Activated CD8-positive, alpha-beta memory T cell treated with anti-CD3 and anti-CD28 coated beads for 48 hours (primary cell): Measurements from ENCODE around the gene IL26.
"Not testable (repeated sequence)": the region's sequence is repeated elsewhere in the genome, so short reads cannot be mapped to it uniquely, and the experiment has no call there.

Experiments
- DNase-seq, 3 experiments: peaks; one replicate each; pipeline ENCODE4 v3.0.0-alpha.2; 2020; ENCODE audit warnings: low read depth in 2 of 3, low spot score in 2 of 3

The IL26 gene

DNA sequence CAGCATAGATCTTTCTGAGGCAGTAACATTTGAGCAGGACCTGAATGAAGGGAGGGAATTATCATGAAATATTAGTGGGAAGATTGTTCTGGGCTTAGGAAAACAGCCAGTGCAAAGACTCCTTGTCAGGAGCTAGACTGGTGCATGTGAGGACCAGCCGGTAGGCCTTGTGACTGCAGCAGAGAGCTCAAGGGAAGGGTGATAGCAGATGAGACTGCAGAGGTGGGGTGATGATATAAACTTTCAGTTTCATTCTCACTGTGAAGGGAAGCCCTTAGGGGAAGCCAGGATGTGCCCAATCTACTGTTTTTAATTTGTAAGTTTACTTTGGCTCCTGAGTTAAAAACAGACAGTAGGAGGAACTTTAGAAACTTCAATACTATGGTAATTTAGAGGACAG, 15.4 kb upstream of the IL26 start:
- no peak for DNase-seq

GRCh38 chr12:68240079-68240478, 14.5 kb upstream of the IL26 start:
- no peak for DNase-seq

- DNase-seq, result no peak
Measured at GRCh38 chr12:68239309-68239982, 13.8 kb upstream of the IL26 start.

DNA sequence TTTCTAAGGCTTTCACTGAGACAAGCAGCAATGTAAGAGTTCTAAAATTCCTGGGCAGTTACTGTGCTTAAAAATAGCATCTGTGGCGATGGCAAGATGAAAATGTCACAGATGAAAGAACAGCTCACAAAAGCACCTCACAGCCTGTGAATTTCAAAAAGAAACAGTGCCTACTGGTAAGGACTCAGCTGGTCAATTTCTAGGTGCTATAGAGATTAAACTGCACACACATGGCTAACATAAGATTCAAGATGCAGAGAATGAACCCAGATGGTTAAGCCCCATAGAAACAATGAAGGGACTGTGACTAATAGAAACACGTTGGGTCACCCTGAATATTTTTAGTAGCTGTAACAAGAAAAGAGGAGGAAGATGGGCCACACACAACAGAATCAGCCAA, 12.0 kb upstream of the IL26 start:
- DNase-seq, result no peak

DNA sequence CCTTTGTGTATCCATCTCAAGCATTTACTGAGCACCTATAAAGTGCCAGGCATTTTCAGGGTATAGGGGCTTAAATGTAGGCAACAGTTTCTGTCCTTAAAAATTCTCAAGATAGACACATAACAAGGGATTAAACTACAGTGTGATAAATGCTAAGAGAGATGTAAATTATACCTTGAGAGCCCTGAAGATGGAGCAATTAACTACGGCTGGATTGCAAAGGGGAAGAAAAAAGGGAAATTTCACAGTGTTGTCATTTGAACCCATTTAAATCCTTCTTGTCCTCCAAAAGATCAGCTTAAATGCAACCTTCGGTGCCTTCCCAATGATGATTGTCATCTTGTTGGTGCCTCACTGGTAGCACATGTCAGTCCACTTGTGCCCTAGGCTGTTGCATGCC, 11.5 kb upstream of the IL26 start:
- DNase-seq, result no peak

DNA sequence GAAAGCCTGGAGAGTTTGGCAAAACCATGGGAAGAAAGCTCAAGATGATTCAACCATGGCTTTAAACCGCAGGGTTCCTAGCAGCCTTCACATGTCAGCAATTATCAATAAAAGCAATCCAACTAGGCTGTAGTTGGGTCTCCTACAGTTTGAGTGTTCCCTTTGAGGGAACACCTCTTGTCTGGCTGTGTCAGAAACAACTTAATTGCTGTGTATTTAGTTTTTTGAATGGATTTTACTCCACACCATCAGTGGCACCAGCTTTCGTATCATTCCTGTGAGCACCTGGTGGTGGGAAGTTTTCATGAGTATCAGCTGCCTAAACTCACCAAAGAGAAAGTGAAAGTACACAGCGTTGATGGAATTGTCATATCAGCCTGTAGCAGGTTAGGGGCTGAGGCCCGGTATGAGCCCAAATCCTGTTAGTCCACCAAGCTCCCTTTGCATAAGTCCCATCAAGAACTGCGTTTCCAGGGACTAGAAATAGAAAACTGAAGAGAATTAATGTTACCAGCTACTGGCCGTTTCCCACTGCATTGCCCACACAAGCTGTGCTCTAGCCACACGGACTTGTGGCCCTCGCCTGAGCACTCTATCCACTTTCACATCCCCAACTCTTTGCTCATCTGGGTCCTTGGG, 10.9 kb upstream of the IL26 start:
- no peak for DNase-seq

DNA sequence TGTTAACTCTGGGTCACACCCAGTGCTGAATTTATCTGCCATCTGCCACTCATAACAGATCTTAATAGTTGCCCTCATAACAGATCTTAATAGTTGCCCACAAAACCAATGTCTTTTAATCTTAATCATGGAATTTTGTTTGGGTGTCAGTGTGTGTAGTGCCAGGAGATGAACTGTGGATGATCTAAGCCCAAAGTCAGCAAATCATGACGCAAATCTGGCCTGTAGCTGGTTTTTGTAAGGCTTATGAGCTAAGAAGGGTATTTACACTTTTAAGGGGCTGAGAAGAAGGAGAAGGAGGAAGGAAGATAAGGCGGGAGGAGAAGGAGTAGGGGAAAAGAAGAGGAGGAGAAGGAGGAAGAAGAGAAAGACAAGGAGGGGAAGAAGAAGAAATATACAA, 10.0 kb upstream of the IL26 start:
- DNase-seq, result no peak

GRCh38 chr12:68234140-68234539, 8.5 kb upstream of the IL26 start:
- DNase-seq, result no peak

DNA sequence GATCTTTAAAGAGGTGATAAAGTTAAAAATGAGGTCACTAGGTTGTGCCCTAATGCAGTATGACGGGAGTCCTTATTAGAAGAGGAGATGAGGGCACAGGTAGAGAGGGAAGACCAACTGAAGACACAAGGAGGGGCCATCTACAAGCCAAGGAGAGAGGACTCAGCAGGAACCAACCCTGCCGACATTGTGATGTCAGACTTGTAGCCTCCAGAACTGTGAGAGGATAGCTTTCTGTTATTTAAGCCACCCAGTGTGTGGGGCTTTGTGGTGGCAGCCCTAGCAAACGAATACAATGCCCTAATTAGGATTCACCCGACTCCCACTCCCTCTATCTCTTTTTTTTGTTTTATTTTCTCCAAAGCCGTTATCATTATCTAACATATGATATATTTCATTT, 7.9 kb upstream of the IL26 start:
- DNase-seq, result no peak

DNA sequence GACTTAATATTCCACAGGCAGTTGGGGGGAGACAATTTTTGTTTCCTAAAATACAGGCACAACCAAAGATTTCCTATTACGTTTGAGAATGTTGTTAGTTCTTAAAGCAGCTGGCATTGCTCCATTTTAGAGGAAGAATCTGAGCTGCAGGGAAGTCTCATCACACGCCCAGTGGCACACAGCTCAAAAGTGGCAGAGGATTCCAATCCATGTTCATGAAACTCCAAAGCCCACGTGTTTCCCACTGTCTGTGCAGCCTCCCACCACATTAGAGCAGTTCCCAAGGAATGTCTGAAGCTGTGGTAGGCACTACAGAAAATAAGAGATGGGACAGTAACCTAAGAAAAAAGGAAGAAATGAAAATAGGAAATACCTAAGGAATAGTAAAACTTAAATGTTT, 6.1 kb upstream of the IL26 start:
- DNase-seq, result no peak

DNA sequence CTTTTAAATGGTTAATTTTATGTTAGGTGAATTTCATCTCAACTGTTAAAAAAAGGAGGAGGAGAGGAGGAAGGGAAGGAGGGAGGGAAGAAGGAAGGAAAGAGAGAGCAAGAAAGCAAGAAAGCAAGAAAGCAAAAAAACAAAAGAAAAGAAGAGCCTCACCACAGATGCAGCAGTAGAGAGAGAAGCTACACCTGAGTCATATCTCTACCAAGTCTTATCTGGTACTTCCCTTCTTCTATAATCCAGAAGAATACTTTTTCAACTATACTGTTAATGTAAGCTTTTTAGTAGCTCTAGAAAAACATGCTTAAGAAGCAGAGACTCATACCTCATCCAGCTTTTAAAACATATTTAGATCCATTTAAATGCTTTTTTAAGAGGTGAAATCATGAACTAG, 5.6 kb upstream of the IL26 start:
- DNase-seq, result no peak

- DNase-seq, result no peak
Measured at GRCh38 chr12:68229956-68230355, 4.3 kb upstream of the IL26 start.

- no peak for DNase-seq
Measured at GRCh38 chr12:68227356-68227755, 1.7 kb upstream of the IL26 start.

GRCh38 chr12:68224613-68225285, 861 bp downstream of the IL26 start:
- DNase-seq, result no peak

- peak in 2 of 3 experiments; percentile 20 to 38 for DNase-seq
Measured at GRCh38 chr12:68223067-68223747, 2.4 kb downstream of the IL26 start.

- no peak for DNase-seq
Measured at GRCh38 chr12:68222326-68222725, 3.3 kb downstream of the IL26 start.

GRCh38 chr12:68221497-68221896, 4.1 kb downstream of the IL26 start:
- no peak for DNase-seq

GRCh38 chr12:68210875-68211274, 14.7 kb downstream of the IL26 start:
- DNase-seq, result no peak

DNA sequence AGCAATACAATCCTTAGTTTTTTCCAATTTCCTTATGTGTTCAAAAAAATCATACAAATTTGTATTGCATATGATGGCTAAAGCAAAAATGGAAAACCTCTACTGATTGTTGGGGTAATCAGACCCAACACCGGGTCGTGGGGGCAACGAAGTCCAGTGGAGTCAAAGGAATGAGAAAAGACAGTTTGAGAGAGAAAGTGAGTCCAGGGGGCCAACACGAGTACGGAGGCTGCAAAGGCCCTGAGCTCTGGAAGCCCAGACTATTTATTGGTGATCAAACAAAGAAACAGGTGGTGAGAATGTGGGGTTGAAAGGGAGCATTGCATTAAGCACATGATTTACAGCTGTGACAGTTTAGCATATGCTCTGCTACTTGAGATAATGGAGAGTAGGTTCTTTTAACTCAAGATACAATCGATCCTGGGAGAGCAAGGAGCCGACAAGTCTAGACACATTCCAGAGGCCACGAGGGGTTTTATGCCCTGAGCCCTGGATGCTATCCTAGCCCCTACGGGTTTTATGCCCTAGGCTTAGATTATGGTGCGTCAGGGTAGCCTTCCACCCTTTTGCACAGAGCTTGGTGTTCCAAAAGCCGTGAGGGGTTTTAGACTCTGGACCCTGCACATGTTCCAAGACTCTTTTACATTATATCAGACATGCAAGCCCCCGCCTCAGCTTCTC, 16.4 kb downstream of the IL26 start:
- not testable (repeated sequence) for DNase-seq

DNA sequence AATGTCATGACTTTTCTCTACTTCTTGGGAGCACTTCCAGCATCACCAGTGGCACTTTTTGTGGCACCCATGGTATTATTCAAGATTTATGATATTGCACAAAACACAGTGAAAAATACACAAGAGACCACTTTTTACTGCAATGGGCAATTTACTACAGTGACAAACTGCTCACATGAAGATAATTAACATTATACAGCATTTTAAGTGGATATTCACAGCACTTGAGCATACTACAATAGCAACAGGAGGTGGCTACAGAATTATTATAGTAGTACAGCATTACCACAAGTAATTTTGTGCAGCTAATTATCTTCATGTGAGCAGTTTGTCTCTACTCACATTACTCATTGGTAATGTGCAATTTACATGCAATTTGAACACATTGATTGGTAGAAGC, 18.3 kb downstream of the IL26 start:
- DNase-seq, result no peak

GRCh38 chr12:68206446-68206845, 19.2 kb downstream of the IL26 start:
- DNase-seq, result no peak
